ENCODE measurements around the gene PRELP.

PRELP gene

GRCh38 chr1:203526572-203526971 is 51.0 kb downstream of the PRELP start:
- no peak for TF ChIP-seq CTCF (IDR thresholded peaks at IDR 0.05; ENCODE audit: borderline replicate concordance, insufficient read depth, low read depth, low read length)
- no peak overlapping the region for H3K4me3 ChIP-seq (ENCODE audit: low read depth, low read length)

- no peak overlapping the region for H3K4me3 ChIP-seq (ENCODE audit: low read depth, low read length)
- TF ChIP-seq CTCF (IDR thresholded peaks at IDR 0.05; ENCODE audit: borderline replicate concordance, insufficient read depth, low read depth, low read length) = no peak
These were observed 51.4 kb downstream of the PRELP start for GRCh38 chr1:203527013-203527412.

GRCh38 chr1:203528063-203528462 is 52.5 kb downstream of the PRELP start:
- no peak overlapping the region for H3K4me3 ChIP-seq (ENCODE audit: low read depth, low read length)
- TF ChIP-seq CTCF (IDR thresholded peaks at IDR 0.05; ENCODE audit: borderline replicate concordance, insufficient read depth, low read depth, low read length) = no peak

- TF ChIP-seq CTCF (IDR thresholded peaks at IDR 0.05; ENCODE audit: borderline replicate concordance, insufficient read depth, low read depth, low read length) = no peak
- no peak overlapping the region for H3K4me3 ChIP-seq (ENCODE audit: low read depth, low read length)
These were observed 53.6 kb downstream of the PRELP start for GRCh38 chr1:203528976-203529835.

- no peak for TF ChIP-seq CTCF (IDR thresholded peaks at IDR 0.05; ENCODE audit: borderline replicate concordance, insufficient read depth, low read depth, low read length)
- no peak overlapping the region for H3K4me3 ChIP-seq (ENCODE audit: low read depth, low read length)
These were observed 55.5 kb downstream of the PRELP start for GRCh38 chr1:203531063-203531462.

GRCh38 chr1:203534012-203534411 is 58.4 kb downstream of the PRELP start:
- no peak for TF ChIP-seq CTCF (IDR thresholded peaks at IDR 0.05; ENCODE audit: borderline replicate concordance, insufficient read depth, low read depth, low read length)
- H3K4me3 ChIP-seq (ENCODE audit: low read depth, low read length) = no peak overlapping the region

GRCh38 chr1:203534526-203534925 is 58.9 kb downstream of the PRELP start:
- no peak overlapping the region for H3K4me3 ChIP-seq (ENCODE audit: low read depth, low read length)
- no peak for TF ChIP-seq CTCF (IDR thresholded peaks at IDR 0.05; ENCODE audit: borderline replicate concordance, insufficient read depth, low read depth, low read length)
